RCC 7860 (cell line): ENCODE measurements around the gene ZSWIM6.

Source experiments
- DNase-seq: peaks from one replicate; pipeline ENCODE4 v3.0.0-alpha.2; 2015; ENCODE audit warnings: low spot score
- FAIRE-seq: peaks from 2 replicates; lab custom pipeline; 2012; peaks lifted over from hg19 to GRCh38; lab: Jason Lieb, UNC

ZSWIM6 gene

GRCh38 chr5:61330341-61330844 is 1.7 kb upstream of the ZSWIM6 start:
- DNase-seq, result peak; percentile 8
- FAIRE-seq, result no peak

- peak; percentile 25 for DNase-seq
- no peak for FAIRE-seq
These were observed 1.1 kb upstream of the ZSWIM6 start for GRCh38 chr5:61330845-61331406.

DNA sequence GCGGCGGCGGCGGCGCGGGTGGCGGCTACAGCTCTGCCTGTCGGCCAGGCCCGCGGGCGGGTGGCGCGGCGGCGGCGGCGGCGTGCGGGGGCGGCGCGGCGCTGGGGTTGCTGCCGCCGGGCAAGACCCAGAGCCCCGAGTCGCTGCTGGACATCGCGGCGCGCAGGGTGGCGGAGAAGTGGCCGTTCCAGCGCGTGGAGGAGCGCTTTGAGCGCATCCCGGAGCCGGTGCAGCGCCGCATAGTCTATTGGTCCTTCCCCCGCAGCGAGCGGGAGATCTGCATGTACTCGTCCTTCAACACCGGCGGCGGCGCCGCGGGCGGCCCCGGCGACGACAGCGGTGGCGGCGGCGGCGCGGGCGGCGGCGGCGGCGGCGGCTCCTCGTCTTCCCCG is 296 bp downstream of the ZSWIM6 start:
- FAIRE-seq (no peak), DNase-seq (no peak)

DNA sequence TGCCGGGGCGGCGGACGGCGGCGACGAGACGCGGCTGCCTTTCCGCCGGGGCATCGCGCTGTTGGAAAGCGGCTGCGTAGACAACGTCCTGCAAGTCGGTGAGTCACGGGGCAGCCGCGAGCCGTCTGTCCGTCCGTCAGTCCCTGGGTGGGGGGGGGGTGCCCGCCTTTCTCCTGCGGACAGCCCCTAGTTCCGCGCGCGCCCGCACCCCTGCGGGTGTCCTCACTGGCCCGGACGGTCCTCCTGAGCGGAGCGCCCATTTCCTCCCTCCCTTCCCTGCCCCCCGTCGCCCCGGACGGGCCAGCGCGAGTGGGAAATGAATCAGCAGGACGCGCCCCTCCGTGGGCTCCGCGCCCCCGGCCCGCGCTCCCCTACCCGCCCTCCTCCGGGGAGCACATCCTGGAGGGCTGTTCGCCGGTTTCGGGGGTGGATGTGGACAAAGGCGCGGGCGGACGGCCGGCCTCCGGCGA is 828 bp downstream of the ZSWIM6 start:
- DNase-seq, result peak; percentile 31

GRCh38 chr5:61333321-61333953 is 1.4 kb downstream of the ZSWIM6 start:
- FAIRE-seq (no peak), DNase-seq (no peak)

More for the DNA sequence above, 828 bp downstream of the ZSWIM6 start:
- no peak for FAIRE-seq

DNA sequence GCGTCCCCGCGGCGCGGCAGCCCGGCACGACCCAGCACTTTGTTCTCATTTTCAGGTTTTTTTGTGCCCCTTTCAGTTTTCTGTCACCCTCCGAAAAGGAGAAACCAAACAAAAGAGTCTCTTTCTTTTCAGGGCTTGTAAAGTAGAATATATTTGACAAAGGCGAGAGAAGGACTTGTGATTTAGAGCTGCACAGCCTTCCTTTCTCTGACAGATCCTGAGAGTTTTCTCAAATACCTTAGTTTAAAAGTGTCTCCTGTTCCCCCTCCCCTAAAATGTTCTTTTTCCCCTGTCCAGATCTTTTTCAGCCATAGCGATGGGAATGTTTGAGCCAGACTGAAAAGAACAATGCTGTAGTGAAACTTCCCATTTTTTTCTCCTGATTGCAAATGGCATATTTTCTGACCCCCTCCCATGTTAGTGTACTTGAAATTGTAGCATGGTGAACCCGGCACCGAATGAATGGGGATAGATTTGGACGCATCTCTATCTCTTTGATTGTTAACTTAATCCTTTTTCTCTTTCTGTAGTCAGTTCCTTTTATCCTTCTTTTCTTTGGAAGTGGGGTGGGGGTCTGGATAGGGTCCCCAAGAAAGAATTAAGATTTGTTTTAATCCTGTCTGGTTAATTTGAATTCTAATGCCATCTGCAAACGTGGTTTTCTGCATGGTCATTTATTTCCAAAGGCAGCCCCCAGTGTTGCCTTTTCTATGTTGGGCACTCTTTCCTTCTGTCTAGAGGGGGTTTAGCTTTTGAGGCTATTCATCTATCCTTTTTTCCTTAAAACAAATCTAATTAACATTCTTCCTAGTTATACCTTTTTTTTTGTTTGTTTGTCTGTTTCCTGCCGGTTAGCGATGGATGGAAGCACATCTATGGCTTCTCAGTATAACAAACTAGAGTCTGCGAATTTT is 2.2 kb downstream of the ZSWIM6 start:
- DNase-seq, result no peak
- FAIRE-seq, result no peak

DNA sequence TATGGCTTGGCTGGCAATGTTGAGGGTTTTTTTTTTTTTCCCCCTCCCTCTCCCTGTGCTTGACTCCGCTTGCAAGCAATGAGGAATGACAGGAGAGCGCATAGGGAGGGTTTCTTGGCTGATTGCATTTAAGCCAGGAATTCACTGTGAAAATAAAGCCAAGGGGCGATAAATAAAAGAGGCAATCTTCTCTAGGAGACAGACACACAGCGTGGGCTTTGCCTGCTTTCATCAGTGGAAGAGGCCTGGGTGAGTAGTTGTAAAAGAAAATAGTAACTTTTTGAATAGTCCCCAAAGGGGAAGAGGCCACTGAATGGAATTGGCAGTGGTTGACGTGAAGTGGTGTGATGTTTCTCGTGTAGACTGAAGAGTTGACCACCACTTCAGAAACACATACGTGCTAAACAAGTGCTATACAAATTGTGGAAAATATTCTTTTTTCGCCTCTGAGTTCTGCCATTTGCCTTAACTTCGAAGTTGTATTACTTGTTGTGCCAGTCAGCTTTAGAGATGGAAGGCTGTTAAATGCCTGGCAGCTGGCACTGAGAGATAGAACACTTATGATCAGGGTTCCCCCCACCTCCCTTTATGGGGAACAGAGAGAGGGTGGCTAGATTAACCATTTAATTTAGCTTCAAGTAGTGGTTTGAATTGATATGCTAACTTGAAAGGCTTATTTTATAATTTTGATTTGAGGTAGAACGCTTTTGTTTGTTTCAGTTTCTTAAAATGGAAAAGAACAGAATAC is 3.0 kb downstream of the ZSWIM6 start:
- FAIRE-seq (no peak), DNase-seq (no peak)

- FAIRE-seq, result no peak
These were observed 7.7 kb downstream of the ZSWIM6 start for GRCh38 chr5:61339764-61340163.

DNA sequence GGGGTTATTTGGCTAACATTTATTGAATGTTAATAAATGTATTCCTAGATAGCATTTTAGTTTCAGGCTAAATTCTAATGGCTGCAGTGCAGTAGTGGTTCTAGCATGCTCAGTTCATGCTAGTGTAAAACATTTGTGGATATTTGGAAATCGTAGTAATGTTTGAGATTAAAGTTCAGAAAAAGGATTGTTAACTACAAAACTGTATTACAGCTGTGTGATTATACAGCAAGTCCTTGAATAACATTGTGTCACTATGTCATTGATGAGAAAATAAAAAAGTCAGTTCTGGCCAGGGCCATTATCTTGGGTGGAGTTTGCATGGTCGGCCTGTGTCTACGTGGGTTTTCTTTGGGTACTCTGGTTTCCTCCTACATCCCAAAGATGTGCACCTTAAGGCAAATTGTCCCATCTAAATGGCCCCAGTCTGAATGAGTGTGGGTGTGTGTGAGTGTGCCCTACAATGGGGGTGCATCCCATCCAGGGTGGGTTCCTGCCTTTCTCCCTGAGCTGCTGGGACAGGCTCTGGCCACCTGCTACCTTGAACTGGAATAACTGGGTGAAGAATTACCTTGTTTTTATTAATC is 8.8 kb downstream of the ZSWIM6 start:
- DNase-seq (no peak), FAIRE-seq (no peak)

More at GRCh38 chr5:61339764-61340163, 7.7 kb downstream of the ZSWIM6 start:
- no peak for DNase-seq

- no peak for FAIRE-seq
- DNase-seq, result no peak
These were observed 10.0 kb downstream of the ZSWIM6 start for GRCh38 chr5:61342071-61342501.

GRCh38 chr5:61344187-61344944 is 12.3 kb downstream of the ZSWIM6 start:
- DNase-seq (no peak), FAIRE-seq (no peak)

DNA sequence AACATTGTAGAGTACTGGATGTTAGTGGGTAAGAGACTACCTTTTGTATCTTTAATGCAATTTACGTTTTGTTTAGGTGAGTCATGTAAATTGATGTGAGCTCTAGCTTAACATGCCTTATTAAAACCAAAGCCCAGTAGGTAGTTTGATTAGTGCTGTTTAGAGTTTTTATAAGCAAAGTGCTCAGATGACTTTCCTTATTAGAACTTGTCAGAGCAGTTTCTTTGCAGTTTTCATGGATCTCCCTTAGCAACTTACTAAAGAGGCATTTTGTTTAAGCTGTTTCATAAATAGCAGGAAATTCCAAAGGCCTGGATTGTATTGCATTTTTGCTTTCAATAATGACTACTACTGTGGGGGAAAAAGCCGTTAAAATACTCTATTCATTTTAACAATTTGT is 14.5 kb downstream of the ZSWIM6 start:
- DNase-seq (no peak), FAIRE-seq (no peak)

DNA sequence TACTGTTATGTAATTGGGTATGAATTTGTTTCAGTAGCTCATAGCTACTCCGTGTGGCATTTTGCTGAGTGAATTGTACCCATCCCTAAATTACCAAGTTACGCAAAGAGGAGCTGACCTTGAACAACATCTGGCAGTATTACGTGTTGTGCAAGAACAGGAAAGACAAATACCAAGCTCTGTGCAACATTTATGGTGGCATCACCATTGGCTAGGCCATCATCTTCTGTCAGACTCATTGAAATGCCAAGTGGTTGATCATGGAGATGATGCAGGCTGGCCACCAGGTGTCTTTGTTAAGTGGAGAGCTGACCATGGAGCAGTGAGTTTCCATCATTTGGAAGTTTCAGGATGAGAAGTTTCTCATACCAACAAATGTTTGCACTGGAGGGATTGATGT is 15.0 kb downstream of the ZSWIM6 start:
- no peak for FAIRE-seq

GRCh38 chr5:61348447-61348846 is 16.4 kb downstream of the ZSWIM6 start:
- FAIRE-seq, result no peak
- DNase-seq, result no peak

More for the DNA sequence above, 15.0 kb downstream of the ZSWIM6 start:
- no peak for DNase-seq

- DNase-seq (no peak), FAIRE-seq (no peak)
These were observed 17.9 kb downstream of the ZSWIM6 start for GRCh38 chr5:61349935-61350334.

DNA sequence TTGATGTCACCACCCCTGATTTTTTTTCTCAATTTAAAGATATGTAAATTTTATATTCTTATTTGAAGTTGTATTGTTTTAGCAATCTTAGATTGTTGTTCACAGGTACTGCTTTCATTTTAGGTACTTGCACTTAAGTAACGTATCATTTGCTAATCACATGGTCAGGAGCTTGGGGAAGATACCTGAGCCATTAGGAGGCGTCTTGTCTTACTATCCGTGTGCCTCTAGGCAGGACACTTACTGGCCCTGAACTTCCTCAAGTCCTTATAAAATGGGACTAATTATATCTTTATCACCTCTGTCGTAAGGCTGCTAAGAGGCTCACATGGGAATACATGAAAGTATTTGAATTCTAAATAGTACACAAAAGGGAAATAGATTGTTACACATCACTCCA is 18.5 kb downstream of the ZSWIM6 start:
- DNase-seq (no peak), FAIRE-seq (no peak)

DNA sequence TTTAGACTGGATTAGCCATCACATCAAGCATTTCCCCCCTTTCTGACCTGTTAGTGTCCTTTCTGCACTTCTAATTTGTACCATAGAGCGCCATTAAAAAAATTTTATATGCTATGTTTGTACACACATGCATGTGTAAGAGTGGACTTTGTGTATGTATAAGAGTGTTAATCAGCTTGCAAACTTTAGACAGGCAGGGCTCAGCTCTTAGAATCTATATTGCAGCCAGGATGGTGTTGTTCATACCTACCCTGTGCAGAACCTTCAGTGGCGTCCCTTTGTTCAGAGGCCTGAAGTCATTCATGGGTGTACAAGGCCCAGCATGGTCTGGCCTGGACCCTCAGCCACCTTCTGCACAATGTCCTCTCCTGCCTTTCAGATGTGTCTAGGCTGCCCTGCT is 19.7 kb downstream of the ZSWIM6 start:
- no peak for DNase-seq
- FAIRE-seq, result no peak

DNA sequence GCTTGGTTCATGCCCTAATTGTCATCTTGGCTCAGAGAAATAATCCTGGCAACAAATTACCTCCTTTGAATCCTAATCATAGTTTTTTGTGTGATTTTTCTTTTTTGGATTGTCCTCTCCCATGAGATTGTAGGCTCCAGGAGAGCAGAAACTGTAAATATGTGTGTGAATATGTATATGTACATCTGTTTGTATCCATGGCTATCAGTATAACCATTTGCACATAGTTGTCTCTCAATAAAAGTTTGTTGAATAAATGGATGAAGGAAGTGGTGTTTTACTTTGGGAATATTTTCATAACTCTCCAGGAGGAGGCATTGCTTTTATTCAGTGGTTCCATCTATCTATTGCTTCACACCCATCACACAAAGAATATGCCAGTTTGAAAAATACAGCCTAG is 20.1 kb downstream of the ZSWIM6 start:
- FAIRE-seq (no peak), DNase-seq (no peak)

DNA sequence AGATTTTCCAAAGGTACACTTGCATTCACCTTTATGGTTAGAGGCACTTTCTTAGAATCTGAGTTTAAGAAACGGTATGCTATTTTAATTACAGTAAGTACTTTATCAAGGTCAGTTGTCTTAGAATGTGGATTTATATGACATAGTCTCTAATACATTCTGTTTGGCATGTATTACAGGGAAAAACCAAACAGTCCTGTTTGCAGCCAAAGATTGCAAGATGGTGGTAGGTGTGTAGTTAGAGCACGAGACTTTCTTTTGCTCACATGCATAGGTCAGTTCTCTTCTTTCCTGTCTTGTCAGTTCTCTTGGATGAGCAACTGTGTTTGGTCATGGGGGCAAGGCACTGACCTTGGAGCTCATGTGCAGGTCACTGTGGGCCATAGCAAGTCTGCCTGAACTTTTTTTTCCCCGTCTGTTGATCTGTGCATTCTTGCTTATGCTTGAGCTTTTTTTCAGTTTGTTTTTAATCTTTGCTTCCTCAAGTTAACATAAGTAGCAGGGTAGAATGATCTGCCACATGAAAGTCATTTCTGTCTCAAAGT is 20.6 kb downstream of the ZSWIM6 start:
- FAIRE-seq, result no peak
- DNase-seq, result no peak
